NK-92 (cell line): ENCODE data around the gene USE1.

Experiments used
- DNase-seq: peaks from one replicate; lab custom pipeline; 2025; ENCODE audit not compliant: unreplicated experiment; lab: John Stamatoyannopoulos, UW

Gene USE1

DNA sequence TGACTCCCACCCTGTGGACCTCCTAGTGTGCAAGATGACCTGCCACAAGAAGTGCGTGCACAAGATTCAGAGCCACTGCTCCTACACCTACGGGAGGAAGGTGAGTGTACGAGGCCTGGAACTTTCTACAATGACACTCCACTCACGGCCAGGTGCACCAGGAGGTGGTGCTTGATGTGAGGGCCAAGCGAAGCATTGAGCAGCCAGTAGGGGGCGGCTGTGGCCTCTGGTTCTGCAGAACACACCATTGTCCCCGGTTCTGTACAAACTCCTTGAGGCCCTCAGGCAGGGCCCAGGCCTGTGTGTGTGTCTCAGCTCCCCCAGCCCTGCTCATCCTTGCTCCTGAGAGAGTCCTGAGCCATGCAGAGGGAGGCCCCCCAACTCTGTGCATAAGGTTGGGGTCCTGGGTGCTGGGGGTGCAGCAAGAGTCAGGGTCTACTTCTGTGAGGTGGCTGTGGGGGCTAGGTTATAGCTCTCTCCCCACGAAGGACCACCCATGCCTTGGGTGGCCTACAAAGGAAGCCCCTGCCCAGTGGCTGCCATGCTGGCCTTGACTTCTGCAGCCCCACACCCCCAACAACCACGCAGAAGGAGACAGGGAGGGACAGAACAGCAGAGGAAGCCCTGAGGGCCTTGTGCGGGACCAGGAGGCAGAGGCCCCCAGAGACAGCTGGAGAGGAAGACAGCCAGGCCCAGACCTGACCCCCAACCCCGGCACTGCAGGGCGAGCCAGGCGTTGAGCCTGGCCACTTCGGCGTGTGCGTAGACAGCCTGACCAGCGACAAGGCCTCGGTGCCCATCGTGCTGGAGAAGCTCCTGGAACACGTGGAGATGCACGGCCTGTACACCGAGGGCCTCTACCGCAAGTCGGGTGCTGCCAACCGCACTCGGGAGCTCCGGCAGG lies 9.7 kb upstream of the USE1 start:
- no peak for DNase-seq

DNA sequence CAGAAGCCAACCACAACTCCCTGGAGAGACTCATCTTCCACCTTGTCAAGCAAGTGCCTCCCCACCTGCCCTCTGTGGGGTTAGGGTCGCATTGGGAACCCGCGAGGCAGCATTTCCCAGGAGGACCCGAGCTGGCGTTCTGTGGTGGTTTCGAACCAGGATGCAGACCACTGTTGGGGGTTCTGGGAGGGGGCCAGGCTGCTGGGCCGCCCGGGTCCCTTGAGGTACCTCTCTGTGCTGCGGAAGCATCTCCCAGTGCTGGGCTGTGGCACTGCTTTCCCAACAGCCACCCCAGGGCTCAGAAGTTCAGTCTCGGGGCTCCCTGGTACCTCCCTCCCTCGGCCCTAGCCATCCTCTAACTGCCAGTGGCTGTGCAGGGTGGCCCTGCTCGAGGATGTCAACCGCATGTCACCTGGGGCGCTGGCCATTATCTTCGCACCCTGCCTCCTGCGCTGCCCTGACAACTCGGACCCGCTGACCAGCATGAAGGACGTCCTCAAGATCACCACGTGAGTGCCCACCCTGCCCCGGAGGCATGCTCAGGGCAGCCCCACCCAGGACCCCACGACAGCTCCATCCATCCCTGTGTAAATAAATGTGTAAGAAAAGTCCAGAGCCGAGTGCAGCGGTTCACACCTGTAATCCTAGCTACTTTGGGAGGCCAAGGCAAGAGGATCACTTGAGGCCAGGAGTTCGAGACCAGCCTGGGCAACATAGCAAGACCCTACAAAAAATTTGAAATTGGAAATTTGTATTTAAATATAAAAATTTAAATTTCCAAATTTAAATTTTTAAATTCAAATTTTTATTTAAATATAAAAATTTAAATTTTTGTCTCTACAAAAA lies 8.2 kb upstream of the USE1 start:
- DNase-seq: no peak

GRCh38 chr19:17209126-17210036 lies 5.8 kb upstream of the USE1 start:
- no peak for DNase-seq

DNA sequence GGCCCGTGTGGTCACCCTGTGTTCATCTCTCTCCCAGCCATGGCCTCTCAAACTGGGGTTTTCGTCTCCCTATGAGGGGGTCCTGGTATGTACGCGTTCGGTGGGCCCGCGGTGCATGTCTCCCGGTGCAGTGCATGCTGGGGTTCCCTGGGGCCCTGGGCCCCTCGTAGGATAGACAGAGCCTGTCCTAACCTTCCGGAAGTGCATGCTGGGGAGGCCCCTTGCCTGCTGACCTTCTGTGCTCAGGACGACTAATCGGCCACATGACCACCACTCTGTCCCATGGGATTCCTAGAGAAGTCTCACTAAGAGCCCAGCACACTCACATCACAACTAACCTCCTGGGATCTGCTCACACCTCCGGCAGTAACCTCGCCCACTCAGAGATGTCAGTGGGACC lies 4.9 kb upstream of the USE1 start:
- DNase-seq: no peak

DNA sequence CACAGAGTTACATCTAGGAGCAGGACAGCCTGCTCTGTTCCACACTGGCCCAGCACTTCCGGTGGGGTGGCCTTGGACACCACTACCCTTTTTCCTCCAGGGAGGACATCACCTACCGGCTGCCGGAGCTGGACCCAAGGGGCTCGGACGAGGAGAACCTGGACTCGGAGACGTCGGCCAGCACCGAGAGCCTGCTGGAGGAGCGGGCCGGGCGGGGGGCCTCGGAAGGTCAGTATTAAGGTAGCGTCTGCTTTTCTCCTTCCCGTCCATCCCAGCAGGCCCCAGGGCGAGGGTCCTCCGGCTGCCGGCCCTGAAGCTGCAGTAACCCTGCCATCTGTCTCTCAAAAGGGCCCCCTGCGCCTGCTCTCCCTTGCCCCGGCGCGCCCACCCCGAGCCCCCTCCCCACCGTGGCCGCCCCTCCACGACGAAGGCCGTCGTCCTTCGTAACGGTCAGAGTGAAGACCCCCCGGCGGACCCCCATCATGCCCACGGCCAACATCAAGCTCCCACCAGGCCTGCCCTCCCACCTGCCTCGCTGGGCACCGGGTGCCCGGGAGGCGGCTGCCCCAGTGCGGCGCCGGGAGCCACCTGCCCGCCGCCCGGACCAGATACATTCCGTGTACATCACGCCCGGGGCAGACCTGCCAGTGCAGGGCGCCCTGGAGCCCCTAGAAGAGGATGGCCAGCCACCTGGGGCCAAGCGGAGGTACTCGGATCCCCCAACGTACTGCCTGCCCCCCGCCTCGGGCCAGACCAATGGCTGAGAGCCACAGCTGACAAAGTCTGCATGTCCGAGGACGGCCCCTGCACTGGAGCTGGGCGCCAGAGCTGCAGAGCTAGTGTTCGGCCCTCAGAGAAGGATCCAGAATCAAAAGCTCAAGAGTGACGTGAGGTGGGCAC lies 3.4 kb upstream of the USE1 start:
- no peak for DNase-seq

DNA sequence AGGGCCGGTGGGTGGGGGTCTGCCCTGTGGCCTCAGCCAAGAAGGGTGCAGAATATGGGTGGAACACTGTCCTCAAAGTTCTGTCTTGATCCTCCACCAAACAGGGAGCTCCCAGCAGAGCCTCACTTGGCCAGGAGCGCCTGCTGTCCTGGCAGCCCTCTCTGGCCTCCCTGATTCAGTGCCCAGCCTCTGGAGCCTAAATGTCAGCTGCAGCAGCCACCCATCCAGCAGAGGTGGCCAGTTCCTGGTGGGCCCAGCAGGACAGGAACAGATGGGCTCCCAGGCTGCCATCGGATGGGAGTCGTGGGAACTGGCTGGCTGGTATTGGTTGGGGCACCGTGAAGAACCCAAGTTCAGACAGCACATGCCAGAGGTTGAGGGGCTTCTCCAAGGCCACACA lies 1.8 kb upstream of the USE1 start:
- DNase-seq: no peak

GRCh38 chr19:17214508-17215126 lies 540 bp upstream of the USE1 start:
- DNase-seq: no peak

GRCh38 chr19:17216058-17216670 lies 1.0 kb downstream of the USE1 start:
- no peak for DNase-seq

DNA sequence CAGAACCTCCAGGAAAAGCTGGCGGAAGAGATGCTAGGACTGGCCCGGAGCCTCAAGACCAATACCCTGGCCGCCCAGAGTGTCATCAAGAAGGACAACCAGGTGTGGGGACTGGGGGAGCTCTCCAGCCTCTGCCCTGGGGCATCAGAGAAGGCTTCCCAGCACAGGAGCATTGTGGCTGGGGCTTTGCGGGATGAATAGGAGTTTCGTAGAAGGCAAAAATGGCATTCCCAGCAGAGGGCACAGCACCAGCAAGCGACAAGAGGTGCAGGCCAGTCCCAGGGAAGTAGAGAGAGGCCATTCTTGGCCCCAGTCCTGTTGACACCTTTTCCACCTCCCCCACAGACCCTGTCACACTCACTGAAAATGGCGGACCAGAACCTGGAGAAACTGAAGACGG lies 4.1 kb downstream of the USE1 start:
- DNase-seq: no peak

DNA sequence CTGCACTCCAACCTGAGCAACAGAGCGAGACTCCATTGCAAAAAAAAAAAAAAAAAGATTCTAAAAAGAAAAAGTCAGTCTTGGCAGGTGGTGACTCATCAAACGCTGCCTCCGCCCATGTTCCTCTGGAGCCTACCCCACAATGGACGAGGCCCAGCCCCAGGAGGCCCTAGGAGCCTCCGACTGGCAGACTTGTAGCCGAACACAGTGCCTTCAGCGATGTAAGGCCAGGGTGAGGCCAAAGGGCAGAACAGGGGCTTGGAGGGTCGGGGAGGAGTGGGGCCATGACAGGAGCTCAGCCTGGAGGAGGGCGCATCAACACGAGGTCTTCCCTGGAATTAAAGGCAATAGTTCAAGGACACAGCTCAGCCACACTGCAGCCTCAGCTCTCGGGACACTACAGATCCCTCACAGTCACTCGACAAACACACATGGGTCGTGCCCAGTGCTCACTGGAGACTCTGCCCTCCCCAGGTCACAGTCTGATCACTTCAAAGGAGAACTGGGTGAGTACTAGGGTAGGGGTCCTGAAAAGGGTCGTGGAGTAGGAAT lies 5.1 kb downstream of the USE1 start:
- no peak for DNase-seq

DNA sequence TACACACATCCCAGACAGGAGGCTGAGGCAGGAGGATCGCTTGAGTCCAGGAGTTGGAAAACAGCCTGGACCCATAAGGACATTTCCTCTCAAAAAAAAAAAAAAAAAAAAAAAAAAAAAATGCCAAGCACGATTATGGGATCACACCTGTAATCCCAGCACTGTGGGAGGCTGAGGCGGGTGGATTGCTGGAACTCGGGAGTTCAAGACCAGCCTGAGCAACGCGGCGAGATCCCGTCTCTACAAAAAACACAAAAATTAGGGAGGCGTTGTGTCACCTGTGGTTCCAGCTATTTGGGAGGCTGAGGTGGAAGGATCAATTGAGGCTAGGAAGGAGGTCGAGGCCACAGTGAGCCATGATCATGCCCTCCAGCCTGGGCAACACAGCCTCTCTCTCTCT lies 9.9 kb downstream of the USE1 start:
- DNase-seq: no peak

- peak; percentile 75 for DNase-seq
Measured at GRCh38 chr19:17226002-17226933, 11.1 kb downstream of the USE1 start, which contains the start of gene OCEL1. Gene OCEL1, plus strand, starts transcription at chr19:17226226. Its CDS starts 22 bp downstream, at chr19:17226248.

- no peak for DNase-seq
Measured at GRCh38 chr19:17227798-17228367, 12.7 kb downstream of the USE1 start.

- DNase-seq: no peak
Measured at GRCh38 chr19:17229890-17230289, 14.7 kb downstream of the USE1 start.

DNA sequence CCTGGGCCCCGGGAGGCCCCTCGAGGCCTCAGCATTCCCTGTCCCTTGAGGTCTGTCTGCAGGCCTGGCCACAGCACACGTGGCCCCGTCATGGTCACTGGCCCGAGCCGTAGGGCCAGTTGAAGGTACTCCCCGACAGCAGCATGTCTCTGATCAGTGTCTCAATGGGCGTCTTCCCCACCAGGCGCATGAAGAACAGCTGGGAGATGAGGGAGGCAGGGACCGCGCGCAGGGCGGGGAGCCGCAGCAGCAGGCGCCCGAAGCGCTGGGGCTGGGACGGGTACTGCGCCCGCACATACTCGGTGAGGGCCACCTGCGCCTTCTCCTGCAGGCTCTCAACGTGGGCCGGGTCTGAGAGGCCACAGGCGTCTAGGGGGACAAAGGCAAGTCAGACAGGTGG lies 17.1 kb downstream of the USE1 start:
- no peak for DNase-seq

DNA sequence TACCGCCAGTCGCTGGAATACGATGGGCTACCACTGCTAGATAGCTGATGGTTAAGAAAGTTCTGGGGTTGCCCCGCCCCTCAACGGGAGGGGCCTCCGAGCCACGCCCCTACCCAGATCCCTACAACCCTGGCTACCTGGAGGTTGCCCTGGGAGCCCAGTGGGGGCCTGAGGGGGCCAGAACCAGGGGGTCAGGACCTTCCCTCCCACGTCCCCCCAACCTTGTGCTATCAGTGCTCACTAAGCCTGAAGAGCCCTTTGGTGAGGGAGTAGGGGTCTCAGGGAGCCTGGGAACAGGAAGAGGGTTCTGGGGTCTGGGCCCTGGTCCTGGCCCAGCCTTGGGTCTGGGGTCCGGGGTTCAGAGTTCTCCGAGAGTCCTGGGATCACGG lies 19.7 kb downstream of the USE1 start:
- DNase-seq: no peak

DNA sequence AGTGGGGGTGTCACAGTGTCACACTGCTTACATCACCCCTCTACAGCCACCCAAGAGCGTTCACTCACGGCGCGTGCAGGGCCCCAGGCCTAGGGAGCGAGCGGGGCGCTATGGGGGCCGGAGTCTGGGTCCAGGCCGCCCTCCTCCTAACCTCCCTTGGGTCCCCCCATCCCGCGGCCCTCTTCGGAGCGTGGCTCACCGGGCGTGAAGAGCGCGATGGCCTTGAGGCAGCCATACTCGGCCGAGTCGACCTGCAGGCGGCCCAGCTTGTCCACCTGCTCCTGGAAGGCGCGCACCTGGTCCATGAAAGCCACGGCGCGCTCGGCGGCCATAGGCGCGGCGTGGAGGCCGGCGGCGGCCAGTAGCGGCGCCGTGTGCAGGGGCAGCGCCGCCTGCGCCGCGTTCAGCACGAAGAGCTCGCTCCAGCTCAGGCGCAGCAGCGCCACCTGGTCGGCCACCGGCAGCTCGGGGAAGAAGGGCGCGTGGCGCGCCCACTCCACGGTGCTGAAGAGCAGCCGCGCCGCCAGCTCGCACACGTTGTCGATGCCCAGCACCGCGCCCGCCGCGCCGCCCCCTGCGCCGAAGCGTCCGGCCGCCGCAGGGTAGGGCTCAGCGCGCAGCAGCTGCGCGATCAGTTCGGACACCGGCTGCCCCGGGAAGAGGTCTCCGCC lies 20.3 kb downstream of the USE1 start:
- DNase-seq: no peak
